SK-N-SH (cell line): ENCODE results near the gene CCDC178. TPM values are rescaled to one million over a fixed set of nuclear protein-coding genes. Genes with fewer than 3 reads are reported as not detected.

Experiments used
- CTCF ChIA-PET: fragments of 300-600, 350-600 bp; formaldehyde crosslinking; extraction: SDS; loops from one replicate; lab custom pipeline; 2021; lab: Yijun Ruan, JAX
- POLR2A ChIA-PET: fragments of 350-600 bp; sonication (Branson Sonifier 250); formaldehyde crosslinking; extraction: SDS; loops from one replicate; lab custom pipeline; 2020; ENCODE audit warnings: antibody characterized with exemption, inconsistent platforms; lab: Yijun Ruan, JAX
- DNase-seq: peaks from one replicate; pipeline ENCODE4 v3.0.0; 2012
- H2AFZ ChIP-seq: fragments of 200-600 bp; sonication (generic); 2 replicates; pipeline ENCODE4 v1.8.1; 2016; ENCODE audit warnings: antibody characterized with exemption, mild to moderate bottlenecking, low read depth
- H3F3A ChIP-seq: fragments of 200-600 bp; sonication (generic); replicated peaks from 2 replicates; pipeline ENCODE3; 2016; ENCODE audit warnings: antibody characterized with exemption, mild to moderate bottlenecking; ENCODE audit not compliant: insufficient read depth
- H3K27ac ChIP-seq, 2 experiments: fragments of 200-500 bp in 1 of 2; fragments of 200-600 bp in 1 of 2; sonication (Bioruptor generic) in 1 of 2; sonication (generic), shearing (Covaris generic) in 1 of 2; 2 replicates each; pipeline versions ENCODE4 v1.5.1 to v1.6.1; 2014 to 2016; ENCODE audit warnings: low read depth in 2 of 2, inconsistent platforms in 1 of 2, low read length in 1 of 2, mild to moderate bottlenecking in 1 of 2, mixed read lengths in 1 of 2
- H3K27me3 ChIP-seq: fragments of 200-600 bp; sonication (generic), shearing (Covaris generic); 2 replicates; pipeline ENCODE4 v1.6.1; 2016; ENCODE audit warnings: mixed run types; ENCODE audit not compliant: insufficient read depth
- H3K36me3 ChIP-seq, 2 experiments: fragments of 200-500 bp in 1 of 2; fragments of 200-600 bp in 1 of 2; sonication (Bioruptor generic) in 1 of 2; sonication (generic) in 1 of 2; replicated peaks in 1 of 2; 2 replicates each; pipeline versions ENCODE3 to v1.5.1; 2014 to 2016; ENCODE audit warnings: low read length in 1 of 2, mild to moderate bottlenecking in 1 of 2; ENCODE audit not compliant: insufficient read depth in 2 of 2, control insufficient read depth in 1 of 2
- H3K4me1 ChIP-seq, 2 experiments: fragments of 200-500 bp in 1 of 2; fragments of 200-600 bp in 1 of 2; sonication (Bioruptor generic) in 1 of 2; sonication (generic), shearing (Covaris generic) in 1 of 2; 2 replicates each; pipeline versions ENCODE4 v1.5.1 to v1.6.1; 2014 to 2016; ENCODE audit warnings: low read depth in 1 of 2, low read length in 1 of 2, mixed run types in 1 of 2; ENCODE audit not compliant: insufficient read depth in 2 of 2, control insufficient read depth in 1 of 2
- H3K4me2 ChIP-seq: fragments of 200-600 bp; sonication (generic), shearing (Covaris generic); 2 replicates; pipeline ENCODE4 v1.6.1; 2017; ENCODE audit warnings: mixed run types
- H3K4me3 ChIP-seq, 2 experiments: fragments of 200-500 bp in 1 of 2; fragments of 200-600 bp in 1 of 2; sonication (Bioruptor generic) in 1 of 2; sonication (generic), shearing (Covaris generic) in 1 of 2; 2 replicates each; pipeline versions ENCODE4 v1.5.1 to v1.8.1; 2014 to 2016; ENCODE audit warnings: low read depth in 2 of 2, inconsistent platforms in 1 of 2, low read length in 1 of 2, mild to moderate bottlenecking in 1 of 2, mixed read lengths in 1 of 2, moderate library complexity in 1 of 2
- H3K79me2 ChIP-seq: fragments of 200-600 bp; sonication (generic); 2 replicates; pipeline ENCODE4 v1.8.1; 2017; ENCODE audit warnings: mild to moderate bottlenecking; ENCODE audit not compliant: insufficient read depth
- H3K9ac ChIP-seq: fragments of 200-600 bp; sonication (generic); 2 replicates; pipeline ENCODE4 v1.6.1; 2017; ENCODE audit warnings: mixed run types
- H3K9me2 ChIP-seq: fragments of 200-600 bp; sonication (generic); 2 replicates; pipeline ENCODE4 v1.6.1; 2017; ENCODE audit warnings: mixed run types
- H3K9me3 ChIP-seq: fragments of 200-600 bp; sonication (generic); 2 replicates; pipeline ENCODE4 v1.6.1; 2017; ENCODE audit warnings: mixed run types, mild to moderate bottlenecking, moderate library complexity
- H4K20me1 ChIP-seq: fragments of 200-600 bp; sonication (generic); 2 replicates; pipeline ENCODE4 v1.6.1; 2017; ENCODE audit warnings: mild to moderate bottlenecking, mixed run types; ENCODE audit not compliant: insufficient read depth
- CTCF ChIP-seq: fragments of 200-600 bp; sonication (generic); IDR thresholded peaks from 2 replicates; pipeline ENCODE4 v1.6.1; 2017; ENCODE audit warnings: antibody characterized with exemption, mild to moderate bottlenecking, moderate library complexity
- ELF1 ChIP-seq: IDR thresholded peaks from 2 replicates; pipeline ENCODE4 v1.4.0; 2012
- IRF3 ChIP-seq: fragments of 150-350 bp; IDR thresholded peaks from 2 replicates; pipeline ENCODE4 v1.6.1; 2016; ENCODE audit warnings: mild to moderate bottlenecking, low read depth, low read length
- RAD21 ChIP-seq: IDR thresholded peaks from 2 replicates; pipeline ENCODE4 v1.6.1; 2012; ENCODE audit warnings: mild to moderate bottlenecking, low read length
- REST ChIP-seq: IDR thresholded peaks from 2 replicates; pipeline ENCODE4 v1.6.1; 2012; ENCODE audit warnings: mild to moderate bottlenecking, low read depth, low read length, moderate library complexity
- TCF12 ChIP-seq: IDR thresholded peaks from 2 replicates; pipeline ENCODE4 v1.4.0; 2012
- TEAD4 ChIP-seq: IDR thresholded peaks from 2 replicates; pipeline ENCODE4 v1.4.0; 2012; ENCODE audit warnings: mild to moderate bottlenecking, borderline replicate concordance; ENCODE audit not compliant: insufficient read depth
- ZBTB33 ChIP-seq: IDR thresholded peaks from 2 replicates; pipeline ENCODE4 v1.4.0; 2012; ENCODE audit warnings: low read depth, borderline replicate concordance
- WGBS: methylation state at CpG from one replicate; pipeline ENCODE4 v1.1.6; 2017; ENCODE audit warnings: low lambda C conversion rate; 5-methylcytosine and 5-hydroxymethylcytosine counted together
- polyA plus RNA-seq, 3 experiments: library from polyadenylated mRNA; depleted of rRNA; stranded (reverse); fragments of >200 nt; gene quantifications; 2 replicates each; pipeline ENCODE4 v1.2.3, GENCODE V29; 2012

Gene CCDC178
- polyA plus RNA-seq, 1 of the 3 experiments (the other 2 are of a cell fraction): not detected

GRCh38 chr18:33201509-33201926 is 239.0 kb downstream of the CCDC178 start:
- H3K4me3 ChIP-seq: peak overlapping the region in 1 of 2 experiments; percentile 46; a peak in 1 of 4 replicates
- H2AFZ ChIP-seq: no peak overlapping the region
- no peaks in the 10 kb centered on the region; a peak in 1 of 4 replicates for H3K4me1 ChIP-seq
- H3K36me3 ChIP-seq: no peaks in the 10 kb centered on the region
- no peaks in the 10 kb centered on the region for H3K9me2 ChIP-seq
- ChIA-PET CTCF (interaction anchor here (1.1 to 1.9 kb wide), 7 partner anchors 9 to 386 kb away, joined by 3 to 13 read pairs (median 5); no protein-coding TSS in a partner anchor), POLR2A (no interaction called here)
- H3F3A ChIP-seq: no peaks in the 10 kb centered on the region
- H3K27ac ChIP-seq: no peak overlapping the region
- H3K79me2 ChIP-seq: no peaks in the 10 kb centered on the region
- no peak overlapping the region for H3K9ac ChIP-seq
- peak; percentile 63 for TF ChIP-seq CTCF
- no peak for TF ChIP-seq TEAD4
- TF ChIP-seq RAD21: peak; percentile 23; the same call in 1 of the 2 replicates
- H3K9me3 ChIP-seq: no peaks in the 10 kb centered on the region
- peak; percentile 16 for DNase-seq
- H3K27me3 ChIP-seq: no peaks in the 10 kb centered on the region
- H3K4me2 ChIP-seq: peak overlapping the region; percentile 33; the same call in 1 of the 2 replicates
- WGBS: 21% methylated on average over 8 of the region's 8 CpGs
- no peaks in the 10 kb centered on the region for H4K20me1 ChIP-seq

- no peaks in the 10 kb centered on the region for H3K4me1 ChIP-seq
- H3K27me3 ChIP-seq: no peaks in the 10 kb centered on the region
- ChIA-PET CTCF (interaction anchor here (3.8 kb wide), 1 partner anchor 12 kb away, joined by 19 read pairs; no protein-coding TSS in a partner anchor), POLR2A (no interaction called here)
- no peak overlapping the region for H3K4me3 ChIP-seq
- no peak overlapping the region for H3K4me2 ChIP-seq
- TF ChIP-seq TCF12 (no peak), REST (no peak), IRF3 (no peak), ZBTB33 (no peak), ELF1 (no peak)
- no peak overlapping the region for H2AFZ ChIP-seq
- no peaks in the 10 kb centered on the region for H3K9me3 ChIP-seq
- H4K20me1 ChIP-seq: no peaks in the 10 kb centered on the region
- no peaks in the 10 kb centered on the region for H3F3A ChIP-seq
- no peak overlapping the region for H3K27ac ChIP-seq
- H3K79me2 ChIP-seq: no peaks in the 10 kb centered on the region
- WGBS: 17% methylated on average over 2 of the region's 2 CpGs
- no peak overlapping the region for H3K9ac ChIP-seq
- H3K36me3 ChIP-seq: no peaks in the 10 kb centered on the region
- no peaks in the 10 kb centered on the region for H3K9me2 ChIP-seq
- DNase-seq: no peak
Measured at GRCh38 chr18:33195795-33196194, 244.7 kb downstream of the CCDC178 start.
